Ishikawa (cell line): ENCODE data around the gene ATAD2B.

ENCODE experiments used
- CREB1 ChIP-seq: IDR thresholded peaks from 2 replicates; pipeline ENCODE4 v1.6.1; 2012; ENCODE audit warnings: low read depth
- EGR1 ChIP-seq: IDR thresholded peaks from 2 replicates; pipeline ENCODE4 v1.6.1; 2012
- EP300 ChIP-seq: IDR thresholded peaks from 2 replicates; pipeline ENCODE4 v1.6.1; 2012; ENCODE audit warnings: borderline replicate concordance
- NFIC ChIP-seq: IDR thresholded peaks from 2 replicates; pipeline ENCODE4 v1.6.1; 2012
- RAD21 ChIP-seq: IDR thresholded peaks from 2 replicates; pipeline ENCODE4 v1.6.1; 2012; ENCODE audit warnings: low read depth
- TAF1 ChIP-seq: IDR thresholded peaks from 2 replicates; pipeline ENCODE4 v1.6.1; 2012; ENCODE audit warnings: low read depth, mild to moderate bottlenecking
- TCF12 ChIP-seq: IDR thresholded peaks from 2 replicates; pipeline ENCODE4 v1.6.1; 2012; ENCODE audit warnings: low read depth
- YY1 ChIP-seq: IDR thresholded peaks from 2 replicates; pipeline ENCODE4 v1.6.1; 2012; ENCODE audit warnings: low read depth
- TF ChIP-seq, protein P1 (sequence below): IDR thresholded peaks from 2 replicates; pipeline ENCODE4 v1.6.1; 2012; ENCODE audit warnings: low read depth, mild to moderate bottlenecking
- TF ChIP-seq, protein P2 (sequence below): IDR thresholded peaks from 2 replicates; pipeline ENCODE4 v1.6.1; 2012
- TF ChIP-seq, protein P3 (sequence below): IDR thresholded peaks from 2 replicates; pipeline ENCODE4 v1.6.1; 2012

DNA sequence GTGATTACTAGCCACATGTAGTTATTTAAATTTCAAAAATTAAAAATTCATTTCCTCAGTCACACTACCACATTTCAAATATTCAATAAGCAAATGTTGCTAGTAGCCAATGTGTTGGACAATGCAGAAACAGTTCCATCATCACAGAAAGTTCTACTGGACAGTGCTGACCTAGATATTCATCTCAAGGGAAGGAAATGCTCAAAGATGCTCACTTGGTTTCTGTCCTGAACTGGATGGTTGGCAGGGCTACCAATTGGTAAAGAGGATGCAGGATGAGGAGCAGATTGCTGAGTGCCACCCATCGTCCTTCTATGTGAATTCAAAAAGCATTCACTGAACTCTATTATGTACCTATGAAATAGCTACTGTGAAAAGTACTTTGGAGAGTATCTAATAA is 7.3 kb upstream of the ATAD2B start:
- no peak for TF ChIP-seq EGR1
- TF ChIP-seq YY1: no peak
- TF ChIP-seq EP300: no peak
- TF ChIP-seq NFIC: no peak
- TF ChIP-seq, protein P1, sequence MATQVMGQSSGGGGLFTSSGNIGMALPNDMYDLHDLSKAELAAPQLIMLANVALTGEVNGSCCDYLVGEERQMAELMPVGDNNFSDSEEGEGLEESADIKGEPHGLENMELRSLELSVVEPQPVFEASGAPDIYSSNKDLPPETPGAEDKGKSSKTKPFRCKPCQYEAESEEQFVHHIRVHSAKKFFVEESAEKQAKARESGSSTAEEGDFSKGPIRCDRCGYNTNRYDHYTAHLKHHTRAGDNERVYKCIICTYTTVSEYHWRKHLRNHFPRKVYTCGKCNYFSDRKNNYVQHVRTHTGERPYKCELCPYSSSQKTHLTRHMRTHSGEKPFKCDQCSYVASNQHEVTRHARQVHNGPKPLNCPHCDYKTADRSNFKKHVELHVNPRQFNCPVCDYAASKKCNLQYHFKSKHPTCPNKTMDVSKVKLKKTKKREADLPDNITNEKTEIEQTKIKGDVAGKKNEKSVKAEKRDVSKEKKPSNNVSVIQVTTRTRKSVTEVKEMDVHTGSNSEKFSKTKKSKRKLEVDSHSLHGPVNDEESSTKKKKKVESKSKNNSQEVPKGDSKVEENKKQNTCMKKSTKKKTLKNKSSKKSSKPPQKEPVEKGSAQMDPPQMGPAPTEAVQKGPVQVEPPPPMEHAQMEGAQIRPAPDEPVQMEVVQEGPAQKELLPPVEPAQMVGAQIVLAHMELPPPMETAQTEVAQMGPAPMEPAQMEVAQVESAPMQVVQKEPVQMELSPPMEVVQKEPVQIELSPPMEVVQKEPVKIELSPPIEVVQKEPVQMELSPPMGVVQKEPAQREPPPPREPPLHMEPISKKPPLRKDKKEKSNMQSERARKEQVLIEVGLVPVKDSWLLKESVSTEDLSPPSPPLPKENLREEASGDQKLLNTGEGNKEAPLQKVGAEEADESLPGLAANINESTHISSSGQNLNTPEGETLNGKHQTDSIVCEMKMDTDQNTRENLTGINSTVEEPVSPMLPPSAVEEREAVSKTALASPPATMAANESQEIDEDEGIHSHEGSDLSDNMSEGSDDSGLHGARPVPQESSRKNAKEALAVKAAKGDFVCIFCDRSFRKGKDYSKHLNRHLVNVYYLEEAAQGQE: no peak
- TF ChIP-seq, protein P2, sequence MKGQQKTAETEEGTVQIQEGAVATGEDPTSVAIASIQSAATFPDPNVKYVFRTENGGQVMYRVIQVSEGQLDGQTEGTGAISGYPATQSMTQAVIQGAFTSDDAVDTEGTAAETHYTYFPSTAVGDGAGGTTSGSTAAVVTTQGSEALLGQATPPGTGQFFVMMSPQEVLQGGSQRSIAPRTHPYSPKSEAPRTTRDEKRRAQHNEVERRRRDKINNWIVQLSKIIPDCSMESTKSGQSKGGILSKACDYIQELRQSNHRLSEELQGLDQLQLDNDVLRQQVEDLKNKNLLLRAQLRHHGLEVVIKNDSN: no peak
- TF ChIP-seq RAD21: no peak
- TF ChIP-seq TAF1: no peak
- TF ChIP-seq, protein P3, sequence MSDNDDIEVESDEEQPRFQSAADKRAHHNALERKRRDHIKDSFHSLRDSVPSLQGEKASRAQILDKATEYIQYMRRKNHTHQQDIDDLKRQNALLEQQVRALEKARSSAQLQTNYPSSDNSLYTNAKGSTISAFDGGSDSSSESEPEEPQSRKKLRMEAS: no peak
- no peak for TF ChIP-seq CREB1
- no peak for TF ChIP-seq TCF12
